Measurements from ENCODE around the gene ZNF638.

Gene ZNF638

GRCh38 chr2:71474744-71475397, 143.3 kb downstream of the ZNF638 start:
- no peak for DNase-seq

GRCh38 chr2:71476495-71476894, 144.9 kb downstream of the ZNF638 start:
- no peak for DNase-seq

DNA sequence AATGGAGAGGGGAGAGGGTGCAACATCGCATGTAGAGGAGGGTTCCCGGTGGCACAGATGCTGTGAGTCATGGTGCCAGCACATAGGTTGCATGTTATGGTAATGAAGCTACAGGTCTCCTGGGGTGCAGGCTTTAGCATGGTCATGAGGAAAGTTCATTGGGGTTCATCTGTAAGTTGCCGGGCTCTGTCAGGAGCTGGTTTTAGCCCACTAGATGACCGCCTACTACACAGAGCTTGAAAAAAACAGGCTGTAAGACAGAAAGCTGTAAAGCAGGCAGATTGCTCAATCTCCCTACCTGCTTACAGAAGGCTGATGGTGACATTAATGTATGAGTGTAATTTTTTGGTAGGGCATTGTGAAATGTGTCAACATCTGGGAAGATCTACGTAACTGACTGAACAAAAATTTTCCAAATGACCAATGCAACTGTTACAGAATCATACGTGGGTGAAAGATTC, 145.7 kb downstream of the ZNF638 start:
- DNase-seq: no peak

GRCh38 chr2:71478806-71479205, 147.2 kb downstream of the ZNF638 start:
- DNase-seq: no peak

- no peak for DNase-seq
These were observed 147.7 kb downstream of the ZNF638 start for GRCh38 chr2:71479261-71479660.

DNA sequence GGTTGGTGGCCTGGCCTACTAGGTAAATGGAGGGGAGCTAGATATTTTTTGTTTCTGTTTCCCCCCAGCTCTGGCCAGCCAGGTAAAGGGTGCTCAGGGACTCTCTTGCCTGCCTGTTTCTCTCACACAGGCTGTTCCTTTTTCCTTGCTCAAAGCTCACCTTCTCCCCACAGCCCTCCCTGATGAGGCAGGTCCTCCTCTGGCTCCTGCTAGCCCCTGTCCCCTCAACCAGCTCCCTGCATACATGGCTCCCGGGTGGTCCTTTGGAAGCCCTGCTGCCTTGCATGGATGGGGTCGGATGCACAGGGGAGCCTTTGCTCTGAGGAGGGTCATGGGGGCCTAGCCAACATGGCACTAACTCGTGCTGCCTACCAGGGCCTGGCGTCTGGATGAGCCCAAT, 149.5 kb downstream of the ZNF638 start:
- DNase-seq: no peak

DNA sequence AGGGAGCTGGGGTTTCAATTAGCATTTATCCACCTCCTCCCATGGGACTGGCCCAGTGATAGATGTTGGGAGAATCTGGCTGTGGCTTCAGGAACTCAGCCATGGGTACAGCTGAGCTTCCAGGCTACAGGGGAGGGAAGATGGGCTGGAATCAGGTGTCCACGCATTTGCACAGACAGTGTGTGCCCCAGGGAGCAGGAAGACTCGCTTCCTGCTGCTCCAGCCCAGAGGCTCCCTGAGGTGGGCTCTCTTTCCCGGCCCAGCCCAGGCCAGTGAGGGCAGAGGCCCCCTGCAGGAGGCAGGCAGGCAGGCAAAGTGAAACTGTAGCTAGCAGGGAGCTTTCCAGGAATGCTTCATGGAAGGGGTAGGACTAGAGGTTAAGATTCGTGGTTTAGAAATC, 150.5 kb downstream of the ZNF638 start:
- no peak for DNase-seq

GRCh38 chr2:71483246-71483645, 151.7 kb downstream of the ZNF638 start:
- DNase-seq: no peak

GRCh38 chr2:71484354-71484753, 152.8 kb downstream of the ZNF638 start:
- no peak for DNase-seq
